Measurements from ENCODE around the gene CFAP53.
"Not testable (repeated sequence)": the region's sequence is repeated elsewhere in the genome, so short reads cannot be mapped to it uniquely, and the experiment has no call there.

Gene CFAP53
- 0.39 to 3.9 (median 1.8) reads per million in 4 experiments for total RNA-seq

- peak; percentile 69 for DNase-seq
Observed at GRCh38 chr18:50266248-50266704, at the start of gene CFAP53. CFAP53 (minus strand) TSS chr18:50266495; CDS start chr18:50266404, 91 bp downstream.

- no peak for DNase-seq
Observed at GRCh38 chr18:50315100-50315871, 49.0 kb upstream of the CFAP53 start.

DNA sequence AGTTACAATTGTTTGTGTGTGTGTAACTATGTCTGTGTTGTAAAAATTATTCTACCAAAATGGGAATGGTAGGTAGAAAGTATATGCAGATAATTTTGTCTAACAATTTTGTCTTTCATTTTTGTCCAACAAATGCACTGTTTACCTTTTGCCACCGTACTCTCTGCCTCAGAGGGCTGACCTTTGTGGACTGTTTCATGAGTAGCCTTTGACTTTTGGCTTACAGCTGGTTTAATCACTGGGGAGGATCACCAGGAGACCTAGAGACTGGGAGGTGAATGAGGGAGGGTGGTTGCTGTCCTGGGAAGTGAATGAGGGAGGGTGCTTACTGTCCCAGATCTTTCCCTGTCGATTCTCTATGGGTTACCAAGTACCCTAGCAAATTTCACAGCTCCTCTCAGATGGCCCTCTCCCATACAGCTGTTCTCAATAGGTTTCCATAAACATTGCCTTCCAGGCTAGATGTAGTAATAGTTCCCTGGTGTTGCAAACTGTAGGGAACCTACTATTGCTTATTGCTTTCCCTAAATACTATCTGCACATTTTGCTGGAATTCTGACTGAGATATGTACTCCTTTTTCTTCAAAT, 47.7 kb upstream of the CFAP53 start:
- no peak for DNase-seq

GRCh38 chr18:50313031-50313607, 46.8 kb upstream of the CFAP53 start:
- no peak for DNase-seq

- DNase-seq = no peak
Observed at GRCh38 chr18:50312296-50313030, 46.2 kb upstream of the CFAP53 start.

DNA sequence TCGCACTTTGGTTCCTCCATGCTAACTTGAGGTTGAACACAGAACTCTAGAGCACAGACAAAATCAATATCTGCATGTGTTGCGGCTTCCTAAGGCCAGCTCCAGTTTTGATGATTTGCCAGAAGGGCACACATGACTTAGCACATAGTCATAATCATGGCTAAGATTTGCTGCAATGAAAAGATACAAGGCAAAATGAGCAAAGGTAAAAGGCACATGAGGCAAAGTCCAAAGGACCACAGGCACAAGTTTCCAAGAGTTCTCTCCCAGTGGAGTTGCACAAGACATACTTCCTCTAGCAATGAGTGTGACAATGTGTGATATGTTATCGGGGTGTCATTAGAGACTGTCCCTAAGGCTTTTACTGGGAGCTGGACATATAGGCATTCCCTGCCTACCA, 45.4 kb upstream of the CFAP53 start:
- DNase-seq = no peak

DNA sequence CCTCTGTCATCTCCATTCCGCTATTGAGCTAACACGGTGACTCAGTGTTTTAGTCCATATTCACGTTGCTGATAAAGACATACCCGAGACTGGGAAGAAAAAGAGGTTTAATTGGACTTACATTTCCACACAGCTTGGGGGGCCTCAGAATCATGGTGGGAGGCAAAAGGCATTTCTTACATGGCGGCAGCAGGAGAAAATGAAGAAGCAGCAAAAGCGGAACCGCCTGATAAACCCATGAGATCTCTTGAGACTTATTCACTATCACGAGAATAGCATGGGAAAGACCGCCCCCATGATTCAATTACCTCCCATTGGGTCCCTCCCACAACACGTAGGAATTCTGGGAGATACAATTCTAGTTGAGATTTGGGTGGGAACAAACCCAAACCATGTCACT, 43.8 kb upstream of the CFAP53 start:
- DNase-seq = no peak

GRCh38 chr18:50308851-50309250, 42.6 kb upstream of the CFAP53 start:
- DNase-seq = not testable (repeated sequence)

GRCh38 chr18:50307738-50308470, 41.6 kb upstream of the CFAP53 start:
- DNase-seq = peak; percentile 83

DNA sequence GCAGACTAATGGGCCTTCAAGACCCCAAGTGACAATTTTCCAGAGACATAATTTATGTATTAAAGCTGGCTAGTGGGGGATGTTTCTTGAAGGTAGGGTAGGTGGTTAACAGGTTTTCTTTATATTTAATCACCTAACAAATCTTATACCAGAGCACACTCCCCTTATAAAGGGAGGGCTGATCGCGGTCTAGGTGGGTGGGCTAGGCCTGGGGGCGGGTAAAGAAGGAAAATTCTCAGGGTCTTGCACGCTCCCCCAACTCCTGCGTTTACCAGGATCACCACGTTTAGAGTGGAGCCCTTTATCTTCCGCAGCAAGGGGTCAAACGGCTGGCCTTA, 41.1 kb upstream of the CFAP53 start:
- no peak for DNase-seq

DNA sequence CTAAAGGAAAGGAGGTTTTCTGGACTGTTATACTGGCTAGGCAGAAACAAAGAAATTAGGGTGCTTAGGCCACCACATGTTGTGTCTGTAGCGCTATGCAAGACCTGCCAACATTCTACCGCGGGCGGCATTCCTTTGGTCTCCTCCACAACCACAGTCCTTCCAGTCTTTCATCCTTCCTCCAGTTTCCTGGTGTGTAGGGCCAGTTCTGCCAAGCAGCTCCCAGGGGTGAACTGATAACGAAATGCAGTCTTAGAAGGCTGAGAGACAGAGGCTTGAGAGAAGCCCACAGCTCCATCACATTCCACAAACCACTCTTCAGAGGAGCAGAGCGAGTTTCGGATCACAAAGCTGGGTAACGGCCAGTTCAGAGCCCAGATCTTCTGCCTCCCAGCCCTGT, 40.6 kb upstream of the CFAP53 start:
- no peak for DNase-seq

GRCh38 chr18:50301074-50301473, 34.8 kb upstream of the CFAP53 start:
- no peak for DNase-seq

DNA sequence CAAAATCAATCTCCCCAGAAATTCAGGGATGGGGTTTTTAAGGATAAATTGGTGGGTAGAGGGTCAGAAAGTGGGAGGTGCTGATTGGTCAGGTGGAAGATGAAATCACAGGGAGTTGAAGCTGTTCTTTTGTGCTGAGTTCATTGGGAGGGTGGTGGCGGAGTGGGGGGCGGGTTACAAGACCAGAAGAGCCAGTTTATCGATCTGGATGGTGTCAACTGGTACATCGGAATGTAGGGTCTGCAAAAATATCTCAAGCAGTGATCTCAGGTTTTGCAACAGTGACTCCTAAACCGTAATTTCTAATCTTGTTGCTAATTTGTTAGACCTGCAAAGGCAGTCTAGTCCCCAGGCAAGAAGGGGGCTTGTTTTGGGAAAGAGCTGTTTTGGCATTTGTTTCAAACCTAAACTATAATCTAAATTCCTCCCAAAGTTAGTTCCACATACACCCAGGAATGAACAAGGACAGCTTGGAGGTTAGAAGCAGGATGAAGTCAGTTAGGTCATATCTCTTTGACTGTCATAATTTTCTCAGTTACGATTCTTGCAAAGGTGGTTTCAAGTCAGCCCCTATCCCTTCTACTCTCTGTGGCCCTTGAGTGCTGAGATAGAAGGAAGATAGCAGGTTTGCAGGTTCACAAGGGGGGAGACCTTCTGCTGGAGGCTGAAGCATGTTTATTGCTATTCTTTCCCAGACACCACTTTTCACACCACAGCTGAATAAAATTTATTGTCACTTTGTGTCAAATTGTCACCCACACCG, 33.5 kb upstream of the CFAP53 start:
- no peak for DNase-seq

- DNase-seq = no peak
Observed at GRCh38 chr18:50298443-50299284, 32.4 kb upstream of the CFAP53 start.

- peak; percentile 30 for DNase-seq
Observed at GRCh38 chr18:50297621-50298442, 31.5 kb upstream of the CFAP53 start.

DNA sequence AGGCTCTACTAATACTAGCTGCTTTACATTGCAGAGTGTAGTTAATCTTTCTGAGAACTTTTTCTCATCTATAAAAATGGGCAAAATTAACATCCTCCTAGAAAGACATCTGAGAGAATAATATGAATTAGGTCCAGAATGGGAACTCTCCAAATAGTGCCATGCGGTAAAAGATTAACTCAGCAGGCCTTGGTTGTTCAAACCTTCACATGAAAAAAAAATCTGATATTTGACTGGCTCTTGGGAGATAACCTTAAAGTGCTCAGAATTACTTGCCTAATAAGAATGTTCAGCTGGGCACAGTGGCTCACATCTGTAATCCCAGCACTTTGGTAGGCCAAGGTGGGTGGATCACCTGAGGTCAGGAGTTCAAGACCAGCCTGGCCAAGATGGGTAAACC, 26.7 kb upstream of the CFAP53 start:
- no peak for DNase-seq

DNA sequence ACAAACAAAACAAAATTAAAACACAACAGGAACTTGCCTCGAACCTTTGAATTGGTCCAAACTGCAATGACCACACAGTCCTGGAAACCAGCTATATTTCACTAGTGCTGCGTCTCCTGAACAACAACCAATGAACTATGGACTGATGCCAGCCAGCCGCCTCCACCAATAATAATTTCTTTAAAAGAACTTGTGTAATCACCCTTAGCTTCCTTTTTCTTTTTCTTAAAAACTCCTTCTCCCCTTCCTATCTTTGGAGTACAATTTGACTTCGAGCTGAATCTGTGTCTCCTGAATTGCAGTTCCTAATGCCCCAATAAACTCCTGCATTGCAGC, 22.8 kb upstream of the CFAP53 start:
- DNase-seq = no peak

DNA sequence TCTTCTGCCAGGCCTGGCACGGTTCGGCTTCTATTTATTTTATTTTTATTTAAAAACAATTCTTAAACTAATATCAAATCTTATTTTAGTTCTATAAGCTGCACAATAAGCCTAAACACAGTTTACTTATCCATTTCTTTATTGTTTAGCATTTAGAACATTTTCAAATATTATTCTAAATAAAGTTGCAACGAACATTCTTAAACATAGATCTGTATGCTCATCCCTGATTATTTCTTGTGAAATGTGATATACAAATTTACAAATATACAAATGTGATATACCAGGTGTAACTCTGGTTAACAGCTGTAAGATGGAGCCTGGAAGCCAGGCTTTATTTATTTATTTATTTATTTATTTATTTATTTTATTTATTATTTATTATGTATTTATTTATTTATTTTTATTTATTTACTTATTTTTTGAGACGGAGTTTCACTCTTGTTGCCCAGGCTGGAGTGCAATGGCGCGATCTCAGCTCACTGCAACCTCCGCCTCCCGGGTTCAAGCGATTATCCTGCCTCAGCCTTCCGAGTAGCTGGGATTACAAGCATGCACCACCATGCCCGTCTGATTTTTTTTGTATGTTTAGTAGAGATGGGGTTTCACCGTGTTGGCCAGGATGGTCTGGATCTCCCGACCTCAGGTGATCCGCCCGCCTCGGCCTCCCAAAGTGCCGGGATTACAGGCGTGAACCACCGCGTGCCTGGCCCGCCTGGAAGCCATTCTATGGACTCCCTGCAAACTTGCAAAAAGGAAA, 22.2 kb upstream of the CFAP53 start:
- DNase-seq = not testable (repeated sequence)
